ENCODE measurements around the gene ALG1. TPM values are rescaled to one million over a fixed set of nuclear protein-coding genes. Genes with fewer than 3 reads are reported as not detected.
"Not testable (repeated sequence)": the region's sequence is repeated elsewhere in the genome, so short reads cannot be mapped to it uniquely, and the experiment has no call there.

The ALG1 gene
- total and polyA plus RNA-seq, 2 of the 13 experiments (the other 11 are each of a cell fraction or from before 2014, with no cell fraction given): 43.3 to 75.6 TPM

- TF ChIP-seq BCL6 (CRISPR knock-in tag; IDR thresholded peaks at IDR 0.05) (peak; percentile 51; the same call in 1 of the 2 replicates), ZNF782 (CRISPR knock-in tag; IDR thresholded peaks at IDR 0.05; ENCODE audit: borderline replicate concordance) (peak; percentile 67; the same call in 1 of the 2 replicates), CEBPG (CRISPR knock-in tag; IDR thresholded peaks at IDR 0.05) (0 out of 2 replicates have a peak, but pooled peaks have one; percentile 10), ZNF776 (CRISPR knock-in tag; IDR thresholded peaks at IDR 0.05) (peak; percentile 87; the same call in 1 of the 2 replicates), CBFB (CRISPR knock-in tag; IDR thresholded peaks at IDR 0.05) (peak; percentile 24; the same call in 1 of the 2 replicates), ZNF567 (CRISPR knock-in tag; IDR thresholded peaks at IDR 0.05; ENCODE audit: borderline replicate concordance) (peak; percentile 90; the same call in 1 of the 2 replicates), NR0B2 (CRISPR knock-in tag; IDR thresholded peaks at IDR 0.05) (peak; percentile 98), ZNF691 (CRISPR knock-in tag; IDR thresholded peaks at IDR 0.05; ENCODE audit: borderline replicate concordance, low read depth) (peak; percentile 13; the same call in 1 of the 2 replicates), ZNF446 (CRISPR knock-in tag; IDR thresholded peaks at IDR 0.05) (peak; percentile 84; the same call in 1 of the 2 replicates), TCF12 (CRISPR knock-in tag; IDR thresholded peaks at IDR 0.05) (peak; percentile 83), ZNF362 (CRISPR knock-in tag; IDR thresholded peaks at IDR 0.05; ENCODE audit: borderline replicate concordance) (peak; percentile 30; the same call in 1 of the 2 replicates), SMAD1 (CRISPR knock-in tag; IDR thresholded peaks at IDR 0.05; ENCODE audit: borderline replicate concordance, low read depth) (peak; percentile 90; the same call in 1 of the 2 replicates), ZNF12 (CRISPR knock-in tag; IDR thresholded peaks at IDR 0.05) (0 out of 2 replicates have a peak, but pooled peaks have one; percentile 20), YEATS2 (CRISPR knock-in tag; IDR thresholded peaks at IDR 0.05; ENCODE audit: borderline replicate concordance) (0 out of 2 replicates have a peak, but pooled peaks have one; percentile 17), ZNF839 (CRISPR knock-in tag; IDR thresholded peaks at IDR 0.05; ENCODE audit: borderline replicate concordance) (peak; percentile 95; the same call in 1 of the 2 replicates), KAT8 (CRISPR knock-in tag; IDR thresholded peaks at IDR 0.05) (peak; percentile 74; the same call in 1 of the 2 replicates), KLF12 (CRISPR knock-in tag; IDR thresholded peaks at IDR 0.05; ENCODE audit: borderline replicate concordance) (peak; percentile 85; the same call in 1 of the 2 replicates), ZNF777 (CRISPR knock-in tag; IDR thresholded peaks at IDR 0.05) (peak; percentile 74), ZNF670 (CRISPR knock-in tag; IDR thresholded peaks at IDR 0.05; ENCODE audit: borderline replicate concordance) (peak; percentile 71; the same call in 1 of the 2 replicates)
- not testable (repeated sequence) for TF ChIP-seq TCF12 (IDR thresholded peaks at IDR 0.05)
- TF ChIP-seq, protein P1, sequence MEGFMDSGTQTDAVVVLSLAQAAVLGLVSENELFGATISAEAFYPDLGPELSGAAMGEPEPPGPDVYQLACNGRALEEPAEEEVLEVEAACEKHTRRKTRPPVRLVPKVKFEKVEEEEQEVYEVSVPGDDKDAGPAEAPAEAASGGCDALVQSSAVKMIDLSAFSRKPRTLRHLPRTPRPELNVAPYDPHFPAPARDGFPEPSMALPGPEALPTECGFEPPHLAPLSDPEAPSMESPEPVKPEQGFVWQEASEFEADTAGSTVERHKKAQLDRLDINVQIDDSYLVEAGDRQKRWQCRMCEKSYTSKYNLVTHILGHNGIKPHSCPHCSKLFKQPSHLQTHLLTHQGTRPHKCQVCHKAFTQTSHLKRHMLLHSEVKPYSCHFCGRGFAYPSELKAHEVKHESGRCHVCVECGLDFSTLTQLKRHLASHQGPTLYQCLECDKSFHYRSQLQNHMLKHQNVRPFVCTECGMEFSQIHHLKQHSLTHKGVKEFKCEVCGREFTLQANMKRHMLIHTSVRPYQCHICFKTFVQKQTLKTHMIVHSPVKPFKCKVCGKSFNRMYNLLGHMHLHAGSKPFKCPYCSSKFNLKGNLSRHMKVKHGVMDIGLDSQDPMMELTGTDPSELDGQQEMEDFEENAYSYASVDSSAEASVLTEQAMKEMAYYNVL (CRISPR knock-in tag; IDR thresholded peaks at IDR 0.05; ENCODE audit: borderline replicate concordance): peak; percentile 90
- TF ChIP-seq, protein P2, sequence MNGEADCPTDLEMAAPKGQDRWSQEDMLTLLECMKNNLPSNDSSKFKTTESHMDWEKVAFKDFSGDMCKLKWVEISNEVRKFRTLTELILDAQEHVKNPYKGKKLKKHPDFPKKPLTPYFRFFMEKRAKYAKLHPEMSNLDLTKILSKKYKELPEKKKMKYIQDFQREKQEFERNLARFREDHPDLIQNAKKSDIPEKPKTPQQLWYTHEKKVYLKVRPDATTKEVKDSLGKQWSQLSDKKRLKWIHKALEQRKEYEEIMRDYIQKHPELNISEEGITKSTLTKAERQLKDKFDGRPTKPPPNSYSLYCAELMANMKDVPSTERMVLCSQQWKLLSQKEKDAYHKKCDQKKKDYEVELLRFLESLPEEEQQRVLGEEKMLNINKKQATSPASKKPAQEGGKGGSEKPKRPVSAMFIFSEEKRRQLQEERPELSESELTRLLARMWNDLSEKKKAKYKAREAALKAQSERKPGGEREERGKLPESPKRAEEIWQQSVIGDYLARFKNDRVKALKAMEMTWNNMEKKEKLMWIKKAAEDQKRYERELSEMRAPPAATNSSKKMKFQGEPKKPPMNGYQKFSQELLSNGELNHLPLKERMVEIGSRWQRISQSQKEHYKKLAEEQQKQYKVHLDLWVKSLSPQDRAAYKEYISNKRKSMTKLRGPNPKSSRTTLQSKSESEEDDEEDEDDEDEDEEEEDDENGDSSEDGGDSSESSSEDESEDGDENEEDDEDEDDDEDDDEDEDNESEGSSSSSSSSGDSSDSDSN (CRISPR knock-in tag; IDR thresholded peaks at IDR 0.05): peak; percentile 96
These were observed 26.0 kb downstream of the ALG1 start, which contains the start of gene EEF2KMT (continued) for GRCh38 chr16:5097470-5098220.
